NB4 (cell line): ENCODE data around the gene APC2.

Experiments
- MYC ChIP-seq: IDR thresholded peaks from 2 replicates; pipeline ENCODE4 v1.6.1; 2011; ENCODE audit warnings: low read depth, low read length
- POLR2A ChIP-seq: IDR thresholded peaks from 2 replicates; pipeline ENCODE4 v1.6.1; 2011; ENCODE audit warnings: mild to moderate bottlenecking; ENCODE audit not compliant: insufficient read length; ENCODE audit errors: extremely low read depth
- TF ChIP-seq, protein P1 (sequence below): IDR thresholded peaks from one replicate; pipeline ENCODE4 v1.5.1; 2012; ENCODE audit warnings: low read depth, low read length
- TF ChIP-seq, protein P2 (sequence below): IDR thresholded peaks from 2 replicates; pipeline ENCODE4 v1.6.1; 2011; ENCODE audit warnings: low read depth, low read length

DNA sequence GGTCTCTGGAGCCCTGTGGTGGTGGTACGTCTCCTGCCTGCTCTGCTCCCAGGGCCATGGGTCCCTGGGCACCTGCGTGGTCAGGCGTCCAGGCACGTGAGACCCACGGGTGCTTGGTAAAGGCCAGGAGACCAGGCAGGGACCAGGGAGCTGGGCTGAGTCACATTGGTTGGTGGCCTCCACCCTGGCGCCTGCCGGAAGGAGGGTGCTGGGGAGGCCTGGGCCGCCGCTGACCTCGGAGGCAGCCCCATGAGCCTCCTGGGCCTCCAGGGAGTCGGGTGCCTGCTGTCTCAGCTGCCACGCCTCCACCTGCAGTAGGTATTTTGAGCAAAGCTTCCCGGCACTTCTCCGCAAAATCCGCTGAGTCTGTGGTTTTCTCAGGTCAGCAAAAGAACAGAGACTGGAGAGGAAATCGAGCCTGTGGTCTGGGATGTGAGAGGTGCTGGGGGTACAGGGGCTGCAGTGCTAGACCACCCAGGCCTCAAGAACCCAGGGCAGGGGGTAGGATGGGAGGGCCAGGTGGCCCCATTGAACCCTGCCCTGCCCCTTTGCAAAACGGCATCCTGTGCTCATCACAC lies 70.4 kb downstream of the APC2 start:
- TF ChIP-seq, protein P1, sequence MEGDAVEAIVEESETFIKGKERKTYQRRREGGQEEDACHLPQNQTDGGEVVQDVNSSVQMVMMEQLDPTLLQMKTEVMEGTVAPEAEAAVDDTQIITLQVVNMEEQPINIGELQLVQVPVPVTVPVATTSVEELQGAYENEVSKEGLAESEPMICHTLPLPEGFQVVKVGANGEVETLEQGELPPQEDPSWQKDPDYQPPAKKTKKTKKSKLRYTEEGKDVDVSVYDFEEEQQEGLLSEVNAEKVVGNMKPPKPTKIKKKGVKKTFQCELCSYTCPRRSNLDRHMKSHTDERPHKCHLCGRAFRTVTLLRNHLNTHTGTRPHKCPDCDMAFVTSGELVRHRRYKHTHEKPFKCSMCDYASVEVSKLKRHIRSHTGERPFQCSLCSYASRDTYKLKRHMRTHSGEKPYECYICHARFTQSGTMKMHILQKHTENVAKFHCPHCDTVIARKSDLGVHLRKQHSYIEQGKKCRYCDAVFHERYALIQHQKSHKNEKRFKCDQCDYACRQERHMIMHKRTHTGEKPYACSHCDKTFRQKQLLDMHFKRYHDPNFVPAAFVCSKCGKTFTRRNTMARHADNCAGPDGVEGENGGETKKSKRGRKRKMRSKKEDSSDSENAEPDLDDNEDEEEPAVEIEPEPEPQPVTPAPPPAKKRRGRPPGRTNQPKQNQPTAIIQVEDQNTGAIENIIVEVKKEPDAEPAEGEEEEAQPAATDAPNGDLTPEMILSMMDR: no peak
- TF ChIP-seq POLR2A (no peak), MYC (no peak)
- TF ChIP-seq, protein P2, sequence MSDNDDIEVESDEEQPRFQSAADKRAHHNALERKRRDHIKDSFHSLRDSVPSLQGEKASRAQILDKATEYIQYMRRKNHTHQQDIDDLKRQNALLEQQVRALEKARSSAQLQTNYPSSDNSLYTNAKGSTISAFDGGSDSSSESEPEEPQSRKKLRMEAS: no peak
